SK-N-SH (cell line): ENCODE results near the gene NOP58. TPM values are rescaled to one million over a fixed set of nuclear protein-coding genes. Genes with fewer than 3 reads are reported as not detected.

Experiments
- CTCF ChIA-PET: fragments of 300-600, 350-600 bp; formaldehyde crosslinking; extraction: SDS; loops from one replicate; lab custom pipeline; 2021; lab: Yijun Ruan, JAX
- POLR2A ChIA-PET: fragments of 350-600 bp; sonication (Branson Sonifier 250); formaldehyde crosslinking; extraction: SDS; loops from one replicate; lab custom pipeline; 2020; ENCODE audit warnings: antibody characterized with exemption, inconsistent platforms; lab: Yijun Ruan, JAX
- DNase-seq: peaks from one replicate; pipeline ENCODE4 v3.0.0; 2012
- H2AFZ ChIP-seq: fragments of 200-600 bp; sonication (generic); 2 replicates; pipeline ENCODE4 v1.8.1; 2016; ENCODE audit warnings: antibody characterized with exemption, mild to moderate bottlenecking, low read depth
- H3F3A ChIP-seq: fragments of 200-600 bp; sonication (generic); replicated peaks from 2 replicates; pipeline ENCODE3; 2016; ENCODE audit warnings: antibody characterized with exemption, mild to moderate bottlenecking; ENCODE audit not compliant: insufficient read depth
- H3K27ac ChIP-seq, 2 experiments: fragments of 200-500 bp in 1 of 2; fragments of 200-600 bp in 1 of 2; sonication (Bioruptor generic) in 1 of 2; sonication (generic), shearing (Covaris generic) in 1 of 2; 2 replicates each; pipeline versions ENCODE4 v1.5.1 to v1.6.1; 2014 to 2016; ENCODE audit warnings: low read depth in 2 of 2, inconsistent platforms in 1 of 2, low read length in 1 of 2, mild to moderate bottlenecking in 1 of 2, mixed read lengths in 1 of 2
- H3K27me3 ChIP-seq: fragments of 200-600 bp; sonication (generic), shearing (Covaris generic); 2 replicates; pipeline ENCODE4 v1.6.1; 2016; ENCODE audit warnings: mixed run types; ENCODE audit not compliant: insufficient read depth
- H3K36me3 ChIP-seq, 2 experiments: fragments of 200-500 bp in 1 of 2; fragments of 200-600 bp in 1 of 2; sonication (Bioruptor generic) in 1 of 2; sonication (generic) in 1 of 2; replicated peaks in 1 of 2; 2 replicates each; pipeline versions ENCODE3 to v1.5.1; 2014 to 2016; ENCODE audit warnings: low read length in 1 of 2, mild to moderate bottlenecking in 1 of 2; ENCODE audit not compliant: insufficient read depth in 2 of 2, control insufficient read depth in 1 of 2
- H3K4me1 ChIP-seq, 2 experiments: fragments of 200-500 bp in 1 of 2; fragments of 200-600 bp in 1 of 2; sonication (Bioruptor generic) in 1 of 2; sonication (generic), shearing (Covaris generic) in 1 of 2; 2 replicates each; pipeline versions ENCODE4 v1.5.1 to v1.6.1; 2014 to 2016; ENCODE audit warnings: low read depth in 1 of 2, low read length in 1 of 2, mixed run types in 1 of 2; ENCODE audit not compliant: insufficient read depth in 2 of 2, control insufficient read depth in 1 of 2
- H3K4me2 ChIP-seq: fragments of 200-600 bp; sonication (generic), shearing (Covaris generic); 2 replicates; pipeline ENCODE4 v1.6.1; 2017; ENCODE audit warnings: mixed run types
- H3K4me3 ChIP-seq, 2 experiments: fragments of 200-500 bp in 1 of 2; fragments of 200-600 bp in 1 of 2; sonication (Bioruptor generic) in 1 of 2; sonication (generic), shearing (Covaris generic) in 1 of 2; 2 replicates each; pipeline versions ENCODE4 v1.5.1 to v1.8.1; 2014 to 2016; ENCODE audit warnings: low read depth in 2 of 2, inconsistent platforms in 1 of 2, low read length in 1 of 2, mild to moderate bottlenecking in 1 of 2, mixed read lengths in 1 of 2, moderate library complexity in 1 of 2
- H3K79me2 ChIP-seq: fragments of 200-600 bp; sonication (generic); 2 replicates; pipeline ENCODE4 v1.8.1; 2017; ENCODE audit warnings: mild to moderate bottlenecking; ENCODE audit not compliant: insufficient read depth
- H3K9ac ChIP-seq: fragments of 200-600 bp; sonication (generic); 2 replicates; pipeline ENCODE4 v1.6.1; 2017; ENCODE audit warnings: mixed run types
- H3K9me2 ChIP-seq: fragments of 200-600 bp; sonication (generic); 2 replicates; pipeline ENCODE4 v1.6.1; 2017; ENCODE audit warnings: mixed run types
- H3K9me3 ChIP-seq: fragments of 200-600 bp; sonication (generic); 2 replicates; pipeline ENCODE4 v1.6.1; 2017; ENCODE audit warnings: mixed run types, mild to moderate bottlenecking, moderate library complexity
- H4K20me1 ChIP-seq: fragments of 200-600 bp; sonication (generic); 2 replicates; pipeline ENCODE4 v1.6.1; 2017; ENCODE audit warnings: mild to moderate bottlenecking, mixed run types; ENCODE audit not compliant: insufficient read depth
- EZH2phosphoT487 ChIP-seq: fragments of 200-600 bp; sonication (generic); IDR thresholded peaks from 2 replicates; pipeline ENCODE4 v1.6.1; 2017; ENCODE audit warnings: low read depth, mixed run types, mild to moderate bottlenecking, antibody characterized with exemption, moderate library complexity, borderline replicate concordance
- FOSL2 ChIP-seq: IDR thresholded peaks from 2 replicates; pipeline ENCODE4 v1.4.0; 2012; ENCODE audit warnings: low read depth, mild to moderate bottlenecking, moderate library complexity, borderline replicate concordance
- FOXM1 ChIP-seq: IDR thresholded peaks from 2 replicates; pipeline ENCODE4 v1.4.0; 2012; ENCODE audit warnings: low read depth, mild to moderate bottlenecking
- GABPA ChIP-seq: IDR thresholded peaks from 2 replicates; pipeline ENCODE4 v1.4.0; 2012; ENCODE audit warnings: low read depth, mild to moderate bottlenecking
- GATA2 ChIP-seq: sonication (generic); formaldehyde crosslinking; IDR thresholded peaks from 2 replicates; pipeline ENCODE4 v1.5.0; 2020; ENCODE audit warnings: mild to moderate bottlenecking, missing genetic modification reagents
- NFIC ChIP-seq: IDR thresholded peaks from 2 replicates; pipeline ENCODE4 v1.4.0; 2012; ENCODE audit warnings: borderline replicate concordance
- POLR2AphosphoS5 ChIP-seq: IDR thresholded peaks from 2 replicates; pipeline ENCODE4 v1.6.1; 2012; ENCODE audit warnings: low read depth, low read length
- REST ChIP-seq: IDR thresholded peaks from 2 replicates; pipeline ENCODE4 v1.6.1; 2012; ENCODE audit warnings: mild to moderate bottlenecking, low read depth, low read length, moderate library complexity
- RFX5 ChIP-seq: IDR thresholded peaks from 2 replicates; pipeline ENCODE4 v1.6.1; 2012; ENCODE audit warnings: mild to moderate bottlenecking, improper control_type of control experiment, low read length
- SIN3A ChIP-seq: IDR thresholded peaks from 2 replicates; pipeline ENCODE4 v1.6.1; 2012; ENCODE audit warnings: low read depth, mild to moderate bottlenecking, low read length, moderate library complexity, borderline replicate concordance
- YY1 ChIP-seq: IDR thresholded peaks from 2 replicates; pipeline ENCODE4 v1.4.0; 2012; ENCODE audit warnings: low read depth, mild to moderate bottlenecking
- WGBS: methylation state at CpG from one replicate; pipeline ENCODE4 v1.1.6; 2017; ENCODE audit warnings: low lambda C conversion rate; 5-methylcytosine and 5-hydroxymethylcytosine counted together
- polyA plus RNA-seq, 3 experiments: library from polyadenylated mRNA; depleted of rRNA; stranded (reverse); fragments of >200 nt; gene quantifications; 2 replicates each; pipeline ENCODE4 v1.2.3, GENCODE V29; 2012
- TF ChIP-seq, protein P1 (sequence below): IDR thresholded peaks from 2 replicates; pipeline ENCODE4 v1.4.0; 2012; ENCODE audit warnings: low read depth, borderline replicate concordance
- TF ChIP-seq, protein P2 (sequence below): fragments of 200-600 bp; sonication (generic); IDR thresholded peaks from 2 replicates; pipeline ENCODE4 v1.6.1; 2017; ENCODE audit warnings: antibody characterized with exemption, mild to moderate bottlenecking, moderate library complexity

The NOP58 gene
- polyA plus RNA-seq, 1 of the 3 experiments (the other 2 are of a cell fraction), result 37.4 TPM

- peak; percentile 63; the same call in 1 of the 2 replicates for TF ChIP-seq REST
- no peak for TF ChIP-seq NFIC
- TF ChIP-seq, protein P1, sequence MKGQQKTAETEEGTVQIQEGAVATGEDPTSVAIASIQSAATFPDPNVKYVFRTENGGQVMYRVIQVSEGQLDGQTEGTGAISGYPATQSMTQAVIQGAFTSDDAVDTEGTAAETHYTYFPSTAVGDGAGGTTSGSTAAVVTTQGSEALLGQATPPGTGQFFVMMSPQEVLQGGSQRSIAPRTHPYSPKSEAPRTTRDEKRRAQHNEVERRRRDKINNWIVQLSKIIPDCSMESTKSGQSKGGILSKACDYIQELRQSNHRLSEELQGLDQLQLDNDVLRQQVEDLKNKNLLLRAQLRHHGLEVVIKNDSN, result no peak
- TF ChIP-seq FOXM1, result no peak
- no peak for TF ChIP-seq EZH2phosphoT487
- TF ChIP-seq, protein P2, sequence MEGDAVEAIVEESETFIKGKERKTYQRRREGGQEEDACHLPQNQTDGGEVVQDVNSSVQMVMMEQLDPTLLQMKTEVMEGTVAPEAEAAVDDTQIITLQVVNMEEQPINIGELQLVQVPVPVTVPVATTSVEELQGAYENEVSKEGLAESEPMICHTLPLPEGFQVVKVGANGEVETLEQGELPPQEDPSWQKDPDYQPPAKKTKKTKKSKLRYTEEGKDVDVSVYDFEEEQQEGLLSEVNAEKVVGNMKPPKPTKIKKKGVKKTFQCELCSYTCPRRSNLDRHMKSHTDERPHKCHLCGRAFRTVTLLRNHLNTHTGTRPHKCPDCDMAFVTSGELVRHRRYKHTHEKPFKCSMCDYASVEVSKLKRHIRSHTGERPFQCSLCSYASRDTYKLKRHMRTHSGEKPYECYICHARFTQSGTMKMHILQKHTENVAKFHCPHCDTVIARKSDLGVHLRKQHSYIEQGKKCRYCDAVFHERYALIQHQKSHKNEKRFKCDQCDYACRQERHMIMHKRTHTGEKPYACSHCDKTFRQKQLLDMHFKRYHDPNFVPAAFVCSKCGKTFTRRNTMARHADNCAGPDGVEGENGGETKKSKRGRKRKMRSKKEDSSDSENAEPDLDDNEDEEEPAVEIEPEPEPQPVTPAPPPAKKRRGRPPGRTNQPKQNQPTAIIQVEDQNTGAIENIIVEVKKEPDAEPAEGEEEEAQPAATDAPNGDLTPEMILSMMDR, result no peak
- TF ChIP-seq SIN3A, result peak; percentile 87; the same call in 1 of the 2 replicates
- TF ChIP-seq YY1, result peak; percentile 89
- peak; percentile 99 for TF ChIP-seq POLR2AphosphoS5
- TF ChIP-seq RFX5, result no peak
- peak; percentile 15; the same call in 1 of the 2 replicates for TF ChIP-seq GATA2 (CRISPR knock-in tag)
These were observed at the start of gene NOP58 (continued) for GRCh38 chr2:202265467-202266277.

DNA sequence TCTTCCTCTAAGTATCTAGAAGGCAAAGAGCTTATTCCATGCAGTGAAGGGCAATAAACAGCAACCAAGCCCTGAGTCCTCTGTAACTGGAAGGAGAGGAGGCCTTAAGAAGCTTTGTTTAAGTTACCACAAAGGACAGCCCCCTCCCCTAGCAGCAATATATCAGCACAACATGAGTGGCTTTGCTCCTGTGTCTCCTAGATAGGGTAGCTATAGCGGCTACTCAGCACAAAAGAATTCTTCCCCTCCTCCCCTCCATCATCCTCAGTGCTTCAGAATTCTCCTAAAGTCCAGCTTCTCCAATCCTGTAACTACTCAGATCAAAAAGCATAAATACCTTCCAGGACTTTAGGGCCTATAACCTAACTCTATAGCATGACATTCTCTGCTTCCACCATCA is 43.7 kb upstream of the NOP58 start:
- Histone ChIP-seq H3K36me3 (peaks cover 0 to 51% of the 10 kb centered on the region in 2 experiments), H3K9me3 (no peaks in the 10 kb centered on the region), H3K27ac (peak overlapping the region in 1 of 2 experiments; percentile 32; a peak in 1 of 4 replicates), H3K9ac (no peak overlapping the region), H3K4me1 (peaks cover 0 to 4% of the 10 kb centered on the region in 2 experiments; a peak in 2 of 4 replicates), H3K79me2 (peaks cover 99% of the 10 kb centered on the region), H3K9me2 (no peaks in the 10 kb centered on the region), H3K4me3 (no peak overlapping the region), H4K20me1 (peaks cover 54% of the 10 kb centered on the region), H3K4me2 (peak overlapping the region; percentile 36; the same call in 1 of the 2 replicates), H2AFZ (no peak overlapping the region), H3K27me3 (no peaks in the 10 kb centered on the region), H3F3A (peaks cover 6% of the 10 kb centered on the region)
- 42% methylated on average over 1 of the region's 1 CpG for WGBS
- POLR2A ChIA-PET, result interaction anchor here (0.8 kb wide), 1 partner anchor 12 kb away, joined by 3 read pairs; no protein-coding TSS in a partner anchor
- peak; percentile 10 for DNase-seq
- TF ChIP-seq GABPA (no peak), FOSL2 (peak; percentile 27; the same call in 1 of the 2 replicates)
- CTCF ChIA-PET, result interaction anchor here (1.4 kb wide), 1 partner anchor 10 kb away, joined by 3 read pairs; no protein-coding TSS in a partner anchor
